Naive thymus-derived CD8-positive, alpha-beta T cell (primary cell): ENCODE results near the gene POLD2. TPM values are rescaled to one million over a fixed set of nuclear protein-coding genes. Genes with fewer than 3 reads are reported as not detected.

Experiments used
- ATAC-seq, 2 donors: fragments of 150-1000 bp; cut with Tn5 transposase in 1 of 2; sonication (Bioruptor Pico), chemical (Tn5 transposase) in 1 of 2; 1 replicate in 1 of 2; 2 replicates in 1 of 2; pipeline ENCODE4 v1.10.0; 2021; ENCODE audit warnings: mild to moderate bottlenecking in 2 of 2, moderate library complexity in 2 of 2
- POLR2A ChIA-PET: fragments of 350-600 bp; sonication (Branson Sonifier 250); formaldehyde crosslinking; loops from one replicate; lab custom pipeline; 2021; ENCODE audit warnings: antibody characterized with exemption; lab: Charles Lee
- DNase-seq, 10 donors: peaks; one replicate each; pipeline versions ENCODE4 v3.0.0 to v3.0.0-alpha.2; 2020 to 2022
- H3K27ac Mint-ChIP-seq, 10 donors: one replicate each; pipeline ENCODE4 v1.8.0; 2020 to 2022; ENCODE audit warnings: mild to moderate bottlenecking in 10 of 10, mixed read lengths in 10 of 10, moderate library complexity in 4 of 10, inconsistent platforms in 1 of 10
- H3K27me3 Mint-ChIP-seq, 5 donors: one replicate each; pipeline ENCODE4 v1.8.0; 2021 to 2022; ENCODE audit warnings: mixed read lengths in 5 of 5
- H3K36me3 Mint-ChIP-seq, 3 donors: one replicate each; pipeline ENCODE4 v1.8.0; 2020 to 2022; ENCODE audit warnings: mixed read lengths in 3 of 3, mild to moderate bottlenecking in 2 of 3, inconsistent platforms in 1 of 3
- H3K4me1 Mint-ChIP-seq, 4 donors: one replicate each; pipeline ENCODE4 v1.8.0; 2021 to 2022; ENCODE audit warnings: mixed read lengths in 4 of 4
- H3K4me3 Mint-ChIP-seq, 10 donors: one replicate each; pipeline ENCODE4 v1.8.0; 2020 to 2022; ENCODE audit warnings: mild to moderate bottlenecking in 10 of 10, mixed read lengths in 10 of 10, moderate library complexity in 6 of 10, inconsistent platforms in 1 of 10
- H3K9me3 Mint-ChIP-seq, 9 donors: one replicate each; pipeline ENCODE4 v1.8.0; 2020 to 2022; ENCODE audit warnings: mixed read lengths in 9 of 9, mild to moderate bottlenecking in 3 of 9, inconsistent platforms in 1 of 9, moderate library complexity in 1 of 9
- microRNA-seq: library from miRNA; unstranded; fragments of <30 nt; microRNA quantifications from one replicate; pipeline ENCODE4 v1.2.0, GENCODE V29; 2022; ENCODE audit warnings: borderline microRNAs expressed
- polyA plus RNA-seq, 3 donors: library from polyadenylated mRNA; unstranded; fragments of 300-500 nt; fragmentation: Illumina TruSeq; gene quantifications; one replicate each; pipeline ENCODE4 v1.2.3, GENCODE V29; 2021
- total RNA-seq, 8 experiments: library from RNA in 2 of 8; stranded (reverse) in 2 of 8; gene quantifications; one replicate each; pipeline ENCODE4 v1.2.3 and lab custom pipeline; 2021 to 2026

POLD2 gene
- total and polyA plus RNA-seq, 5 experiments from 2014 or later: 64.3 to 102 (median 72.4) TPM

GRCh38 chr7:44066111-44066460, 57.3 kb downstream of the POLD2 start:
- ATAC-seq: peak in 1 of 2 donors; percentile 22
- Mint-ChIP-seq H3K9me3 (no peaks in the 10 kb centered on the region), H3K4me3 (peak overlapping the region in 4 of 10 donors; percentile 14 to 35 (median 30)), H3K27ac (peak overlapping the region in 9 of 10 donors; percentile 48 to 92 (median 77)), H3K27me3 (no peaks in the 10 kb centered on the region), H3K4me1 (peaks cover 23 to 45% (median 39%) of the 10 kb centered on the region in 4 donors), H3K36me3 (peaks cover 0 to 6% (median 0%) of the 10 kb centered on the region in 3 donors)
- no peak for DNase-seq
- POLR2A ChIA-PET: interaction anchor here (0.6 to 12.0 kb wide), 5 partner anchors 10 to 504 kb away, joined by 3 to 192 read pairs (median 15); partner anchors contain the start of gene DBNL

GRCh38 chr7:44065431-44066110, 57.8 kb downstream of the POLD2 start, which contains the start of gene PGAM2:
PGAM2 (minus strand) TSS chr7:44065567; CDS start chr7:44065529, 38 bp downstream.
- peak within 1 kb of the TSS; percentile 53 to 92 (median 77) for H3K27ac Mint-ChIP-seq
- H3K9me3 Mint-ChIP-seq: no peaks in the 10 kb centered on the region
- peak within 1 kb of the TSS in 4 of 10 donors; percentile 26 to 54 (median 33) for H3K4me3 Mint-ChIP-seq
- POLR2A ChIA-PET: interaction anchor here (0.6 to 12.0 kb wide), 8 partner anchors 10 to 504 kb away, joined by 3 to 192 read pairs (median 8); partner anchors contain the start of genes DBNL and POLD2
- H3K27me3 Mint-ChIP-seq: no peaks in the 10 kb centered on the region
- H3K36me3 Mint-ChIP-seq: peaks cover 0 to 10% (median 0%) of the 10 kb centered on the region in 3 donors
- DNase-seq: no peak
- peak; percentile 44 to 60 for ATAC-seq
- peaks cover 23 to 41% (median 38%) of the 10 kb centered on the region in 4 donors for H3K4me1 Mint-ChIP-seq

- Mint-ChIP-seq H3K36me3 (peaks cover 0 to 16% (median 4%) of the 10 kb centered on the region in 3 donors), H3K27ac (peak overlapping the region; percentile 47 to 92 (median 72)), H3K4me1 (peaks cover 25 to 46% (median 44%) of the 10 kb centered on the region in 4 donors), H3K9me3 (no peaks in the 10 kb centered on the region), H3K4me3 (peak overlapping the region in 2 of 10 donors; percentile 31 to 54), H3K27me3 (no peaks in the 10 kb centered on the region)
- POLR2A ChIA-PET: interaction anchor here (0.6 to 12.0 kb wide), 7 partner anchors 11 to 70 kb away, joined by 3 to 192 read pairs (median 9); partner anchors contain the start of genes DBNL and POLD2
- ATAC-seq: peak; percentile 19 to 25
- DNase-seq: no peak
These were observed 58.4 kb downstream of the POLD2 start for GRCh38 chr7:44064791-44065430.

Small RNAs within 50 kb of the gene (microRNA-seq; reads per million reads assigned to microRNA genes)
- 1.7 reads per million for gene MIR6838

Other genes with a start within 250 kb of the POLD2 start
- gene URGCP, start 217.0 kb downstream of the POLD2 start, total RNA-seq: 10 to 100 TPM; 27.9 to 34.0 TPM
- 10 to 100 TPM; 20.1 to 34.2 (median 21.8) TPM for gene URGCP, start 217.0 kb downstream of the POLD2 start, polyA plus RNA-seq
- 1 to 10 TPM; 6.7 to 7.0 TPM for gene UBE2D4, start 197.1 kb downstream of the POLD2 start, total RNA-seq
- 10 to 100 TPM in 2 of 3 donors, 1 to 10 TPM in 1; 9.3 to 17.6 (median 10.8) TPM for gene UBE2D4, start 197.1 kb downstream of the POLD2 start, polyA plus RNA-seq
- gene SPDYE1, start 125.7 kb downstream of the POLD2 start, total RNA-seq: not detected
- gene SPDYE1, start 125.7 kb downstream of the POLD2 start, polyA plus RNA-seq: under 1 TPM in 2 of 3 donors, not detected in 1; 0.12 to 0.14 TPM
- 100 to 1,000 TPM; 184 to 192 TPM for gene DBNL, start 78.8 kb downstream of the POLD2 start, total RNA-seq
- 100 to 1,000 TPM; 180 to 222 (median 218) TPM for gene DBNL, start 78.8 kb downstream of the POLD2 start, polyA plus RNA-seq
- gene PGAM2, start 58.0 kb downstream of the POLD2 start, total RNA-seq: 1 to 10 TPM; 3.3 to 3.9 TPM
- gene PGAM2, start 58.0 kb downstream of the POLD2 start, polyA plus RNA-seq: not detected
- gene POLM, start 41.0 kb downstream of the POLD2 start, total RNA-seq: 100 to 1,000 TPM in 1 of 2 experiments, 10 to 100 TPM in 1; 96.4 to 106 TPM
- gene POLM, start 41.0 kb downstream of the POLD2 start, polyA plus RNA-seq: 10 to 100 TPM; 11.1 to 24.8 (median 15.0) TPM
- gene AEBP1, start 19.2 kb downstream of the POLD2 start, total RNA-seq: 10 to 100 TPM; 37.1 to 38.5 TPM
- gene AEBP1, start 19.2 kb downstream of the POLD2 start, polyA plus RNA-seq: 10 to 100 TPM in 1 of 3 donors, 1 to 10 TPM in 2; 2.4 to 10.4 (median 4.2) TPM
- gene MYL7, start 17.8 kb upstream of the POLD2 start, total RNA-seq: not detected
- not detected for gene MYL7, start 17.8 kb upstream of the POLD2 start, polyA plus RNA-seq
- 1 to 10 TPM in 1 of 2 experiments, under 1 TPM in 1; 0.58 to 1.2 TPM for gene GCK, start 65.9 kb upstream of the POLD2 start, total RNA-seq
- 1 to 10 TPM in 2 of 3 donors, under 1 TPM in 1; 0.62 to 4.8 (median 1.2) TPM for gene GCK, start 65.9 kb upstream of the POLD2 start, polyA plus RNA-seq
- 10 to 100 TPM; 64.8 to 66.7 TPM for gene YKT6, start 77.4 kb upstream of the POLD2 start, total RNA-seq
- gene YKT6, start 77.4 kb upstream of the POLD2 start, polyA plus RNA-seq: 10 to 100 TPM; 31.6 to 37.0 (median 34.2) TPM
- not detected for gene CAMK2B, start 202.0 kb upstream of the POLD2 start, total RNA-seq
- not detected for gene CAMK2B, start 202.0 kb upstream of the POLD2 start, polyA plus RNA-seq